OCI-LY3 (cell line): ENCODE results near the gene UBE2QL1.

Experiments
- H2AFZ ChIP-seq: fragments of 200-600, 300-600 bp; shearing (Covaris generic); 2 replicates; pipeline ENCODE4 v1.6.0; 2014; ENCODE audit warnings: antibody characterized with exemption, low read depth, low read length
- H3K27ac ChIP-seq: fragments of 200-600, 300-600 bp; sonication (generic); 2 replicates; pipeline ENCODE4 v1.5.1; 2014; ENCODE audit warnings: mild to moderate bottlenecking, low read length, moderate library complexity, mixed read lengths
- H3K27me3 ChIP-seq: fragments of 200-600, 300-600 bp; sonication (generic); 2 replicates; pipeline ENCODE4 v1.6.1; 2014; ENCODE audit warnings: low read depth, low read length, mixed read lengths
- H3K36me3 ChIP-seq: fragments of 200-600, 300-600 bp; sonication (generic); replicated peaks from 2 replicates; pipeline ENCODE3; 2014; ENCODE audit warnings: low read depth, low read length, mixed read lengths
- H3K4me1 ChIP-seq: fragments of 300-600, 200-600 bp; sonication (generic); 2 replicates; pipeline ENCODE4 v1.6.1; 2014; ENCODE audit warnings: low read length, mixed read lengths
- H3K4me2 ChIP-seq: fragments of 200-600, 300-600 bp; sonication (generic); 2 replicates; pipeline ENCODE4 v1.6.1; 2014; ENCODE audit warnings: low read length, mixed read lengths
- H3K4me3 ChIP-seq: fragments of 300-600, 200-600 bp; sonication (generic); 2 replicates; pipeline ENCODE4 v1.5.1; 2014; ENCODE audit warnings: antibody characterized with exemption, mild to moderate bottlenecking, low read length, moderate library complexity
- H3K79me2 ChIP-seq: fragments of 300-600, 200-600 bp; shearing (Covaris generic); 2 replicates; pipeline ENCODE4 v1.6.1; 2014; ENCODE audit warnings: mild to moderate bottlenecking, low read length, mixed read lengths
- H3K9ac ChIP-seq: fragments of 300-600, 200-600 bp; shearing (Covaris generic); 2 replicates; pipeline ENCODE4 v1.6.0; 2014; ENCODE audit warnings: mild to moderate bottlenecking, low read length, moderate library complexity
- H3K9me3 ChIP-seq: fragments of 200-600, 300-600 bp; shearing (Covaris generic); 2 replicates; pipeline ENCODE4 v1.6.1; 2014; ENCODE audit warnings: low read length, mixed read lengths; ENCODE audit not compliant: insufficient read depth
- H4K20me1 ChIP-seq: fragments of 200-600, 300-600 bp; sonication (generic); 2 replicates; pipeline ENCODE4 v1.6.1; 2016; ENCODE audit warnings: low read length, mixed read lengths; ENCODE audit not compliant: insufficient read depth
- CTCF ChIP-seq: fragments of 200-600, 300-600 bp; sonication (generic); IDR thresholded peaks from 2 replicates; pipeline ENCODE4 v1.5.1; 2014; ENCODE audit warnings: antibody characterized with exemption, low read length, low read depth
- EZH2phosphoT487 ChIP-seq: fragments of 200-600 bp; shearing (Covaris generic); IDR thresholded peaks from 2 replicates; pipeline ENCODE4 v1.6.1; 2018; ENCODE audit warnings: antibody characterized with exemption, mixed run types, low read depth

The UBE2QL1 gene

GRCh38 chr5:6541256-6542013, 92.8 kb downstream of the UBE2QL1 start:
- no peaks in the 10 kb centered on the region for H3K36me3 ChIP-seq
- no peaks in the 10 kb centered on the region for H3K4me1 ChIP-seq
- no peaks in the 10 kb centered on the region for H3K9me3 ChIP-seq
- TF ChIP-seq EZH2phosphoT487 = no peak
- no peak for TF ChIP-seq CTCF
- H3K4me2 ChIP-seq = no peak overlapping the region
- no peaks in the 10 kb centered on the region for H3K27me3 ChIP-seq
- no peaks in the 10 kb centered on the region for H3K79me2 ChIP-seq
- no peak overlapping the region for H3K27ac ChIP-seq
- no peaks in the 10 kb centered on the region for H4K20me1 ChIP-seq
- H3K9ac ChIP-seq = no peak overlapping the region
- no peak overlapping the region for H3K4me3 ChIP-seq
- H2AFZ ChIP-seq = no peak overlapping the region

DNA sequence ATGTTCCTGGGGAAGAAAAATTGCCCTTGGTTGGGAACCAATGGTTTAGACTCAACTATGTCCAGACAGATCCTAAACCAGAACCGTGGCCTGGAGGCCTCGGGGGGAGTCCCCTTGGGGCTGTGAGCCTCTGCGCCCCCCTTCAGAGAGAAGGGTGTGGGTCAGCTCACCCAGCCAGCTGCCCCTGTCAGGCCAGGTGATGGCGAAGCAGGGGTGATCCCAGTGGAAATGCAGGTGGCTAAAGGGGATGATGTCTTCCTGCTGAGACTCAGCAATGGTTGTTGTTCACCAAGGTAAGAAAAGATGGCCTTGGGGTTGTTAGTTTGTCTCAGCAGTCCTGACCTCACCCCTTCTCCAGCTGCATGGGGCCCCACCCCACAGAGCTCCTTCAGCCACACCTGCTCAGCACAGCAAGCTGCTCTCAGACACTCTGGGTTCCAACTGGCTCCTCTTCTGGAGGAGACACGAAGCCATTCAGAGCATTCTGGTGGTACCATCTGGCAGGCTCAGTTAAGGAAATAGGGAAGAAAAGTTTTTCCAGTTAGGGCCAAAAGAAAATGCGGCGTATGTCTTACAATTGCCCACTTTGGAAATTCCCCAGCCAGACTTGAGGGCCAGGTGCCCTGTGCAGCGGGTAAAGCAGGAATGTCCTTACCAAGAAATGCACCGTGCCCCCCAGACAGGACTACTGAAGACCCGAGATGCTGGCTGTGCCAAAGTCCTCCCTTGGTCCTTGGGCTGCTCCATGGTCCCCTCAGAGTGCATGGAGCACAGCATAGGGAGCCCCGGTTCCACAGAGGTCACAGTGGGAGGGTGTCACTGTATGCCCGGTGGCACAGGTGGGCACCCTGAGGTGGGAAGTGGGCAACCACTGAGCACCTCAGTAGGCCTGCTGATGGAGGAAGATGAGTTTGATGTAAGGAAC, 94.0 kb downstream of the UBE2QL1 start:
- Histone ChIP-seq H2AFZ (no peak overlapping the region), H3K4me3 (no peak overlapping the region), H3K4me1 (no peaks in the 10 kb centered on the region), H4K20me1 (no peaks in the 10 kb centered on the region), H3K36me3 (no peaks in the 10 kb centered on the region), H3K9me3 (no peaks in the 10 kb centered on the region), H3K27me3 (no peaks in the 10 kb centered on the region), H3K9ac (no peak overlapping the region), H3K27ac (no peak overlapping the region), H3K79me2 (no peaks in the 10 kb centered on the region), H3K4me2 (no peak overlapping the region)
- TF ChIP-seq CTCF (no peak), EZH2phosphoT487 (no peak)

DNA sequence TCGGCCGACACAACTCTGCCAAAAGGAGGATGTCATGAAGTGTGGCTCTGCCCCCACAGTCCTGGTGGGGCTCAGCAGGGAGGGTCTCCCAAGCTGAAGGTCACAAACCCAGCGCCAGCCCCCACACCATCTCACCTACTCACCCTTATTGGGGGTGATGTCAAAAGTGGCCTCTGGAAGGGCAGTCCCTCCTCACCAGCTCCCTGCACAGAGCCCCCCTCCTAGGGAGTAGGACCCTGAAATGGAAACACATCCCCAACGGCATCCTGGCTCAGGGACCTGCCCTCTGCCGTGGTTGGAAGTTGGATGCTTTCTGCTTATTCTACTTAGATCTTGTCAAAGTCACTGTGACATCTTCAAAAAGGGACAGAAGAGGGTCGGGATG, 94.7 kb downstream of the UBE2QL1 start:
- Histone ChIP-seq H3K4me3 (no peak overlapping the region), H3K36me3 (no peaks in the 10 kb centered on the region), H3K27ac (no peak overlapping the region), H3K4me2 (no peak overlapping the region), H4K20me1 (no peaks in the 10 kb centered on the region), H2AFZ (no peak overlapping the region), H3K79me2 (no peaks in the 10 kb centered on the region), H3K4me1 (no peaks in the 10 kb centered on the region), H3K9ac (no peak overlapping the region), H3K9me3 (no peaks in the 10 kb centered on the region), H3K27me3 (no peaks in the 10 kb centered on the region)
- TF ChIP-seq EZH2phosphoT487 (no peak), CTCF (no peak)
